ENCODE results near the gene BRINP3. TPM values are rescaled to one million over a fixed set of nuclear protein-coding genes. Genes with fewer than 3 reads are reported as not detected.
A peak's percentile ranks its signal among the peaks of the same experiment; 100 is the strongest.

Gene BRINP3
- total RNA-seq, 6 donors from 2014 or later: 0.17 to 1.6 (median 1.1) TPM; not detected in 2

GRCh38 chr1:190391582-190391981, 86.1 kb downstream of the BRINP3 start:
- DNase-seq (no peak), ATAC-seq (ENCODE audit: low FRiP score in 2 of 2) (no peak)
- Histone ChIP-seq H3K4me3 (no peak overlapping the region), H3K4me1 (no peaks in the 10 kb centered on the region), H3K27ac (no peak overlapping the region), H3K9me3 (no peaks in the 10 kb centered on the region), H3K27me3 (no peaks in the 10 kb centered on the region), H3K36me3 (no peaks in the 10 kb centered on the region)
- 73 to 74% methylated on average over 6 of the region's 6 CpGs for whole genome bisulfite sequencing, 2 donors
- TF ChIP-seq CTCF (IDR thresholded peaks at IDR 0.05) (no peak), POLR2A (IDR thresholded peaks at IDR 0.05) (no peak), POLR2AphosphoS5 (IDR thresholded peaks at IDR 0.05) (no peak), EP300 (IDR thresholded peaks at IDR 0.05) (no peak)

GRCh38 chr1:190377991-190378390, 99.7 kb downstream of the BRINP3 start:
- whole genome bisulfite sequencing, 2 donors: 41 to 55% methylated on average over 2 of the region's 2 CpGs
- Histone ChIP-seq H3K36me3 (no peaks in the 10 kb centered on the region), H3K9me3 (no peaks in the 10 kb centered on the region), H3K27me3 (no peaks in the 10 kb centered on the region), H3K4me3 (no peak overlapping the region), H3K4me1 (no peaks in the 10 kb centered on the region), H3K27ac (no peak overlapping the region)
- TF ChIP-seq CTCF (IDR thresholded peaks at IDR 0.05) (no peak), EP300 (IDR thresholded peaks at IDR 0.05) (no peak), POLR2A (IDR thresholded peaks at IDR 0.05) (no peak), POLR2AphosphoS5 (IDR thresholded peaks at IDR 0.05) (no peak)
- no peak for ATAC-seq (ENCODE audit: low FRiP score in 2 of 2)
- no peak for DNase-seq

- ATAC-seq (ENCODE audit: low FRiP score in 2 of 2) (no peak), DNase-seq (no peak)
- Histone ChIP-seq H3K27me3 (no peaks in the 10 kb centered on the region), H3K4me3 (no peak overlapping the region), H3K27ac (no peak overlapping the region), H3K4me1 (no peaks in the 10 kb centered on the region), H3K36me3 (no peaks in the 10 kb centered on the region), H3K9me3 (no peaks in the 10 kb centered on the region)
- no peak for TF ChIP-seq POLR2AphosphoS5 (IDR thresholded peaks at IDR 0.05)
- no peak for TF ChIP-seq EP300 (IDR thresholded peaks at IDR 0.05)
- TF ChIP-seq CTCF (IDR thresholded peaks at IDR 0.05): no peak
- TF ChIP-seq POLR2A (IDR thresholded peaks at IDR 0.05): no peak
- WGBS, 2 donors: 72 to 81% methylated on average over 2 of the region's 2 CpGs
Observed at GRCh38 chr1:190377294-190377693, 100.4 kb downstream of the BRINP3 start.

- DNase-seq (no peak), ATAC-seq (ENCODE audit: low FRiP score in 2 of 2) (no peak)
- 32 to 63% methylated on average over 1 of the region's 1 CpG for WGBS, 2 donors
- Histone ChIP-seq H3K9me3 (no peaks in the 10 kb centered on the region), H3K27ac (no peak overlapping the region), H3K27me3 (no peaks in the 10 kb centered on the region), H3K4me3 (no peak overlapping the region), H3K36me3 (no peaks in the 10 kb centered on the region), H3K4me1 (no peaks in the 10 kb centered on the region)
- TF ChIP-seq POLR2A (IDR thresholded peaks at IDR 0.05): no peak
- TF ChIP-seq POLR2AphosphoS5 (IDR thresholded peaks at IDR 0.05): no peak
- no peak for TF ChIP-seq EP300 (IDR thresholded peaks at IDR 0.05)
- TF ChIP-seq CTCF (IDR thresholded peaks at IDR 0.05): no peak
Observed at GRCh38 chr1:190376044-190376443, 101.6 kb downstream of the BRINP3 start.

GRCh38 chr1:190373705-190374336, 103.8 kb downstream of the BRINP3 start:
- Histone ChIP-seq H3K36me3 (no peaks in the 10 kb centered on the region), H3K27me3 (no peaks in the 10 kb centered on the region), H3K4me1 (no peaks in the 10 kb centered on the region), H3K9me3 (no peaks in the 10 kb centered on the region), H3K4me3 (no peak overlapping the region), H3K27ac (no peak overlapping the region)
- TF ChIP-seq EP300 (IDR thresholded peaks at IDR 0.05): no peak
- peak in 2 of 6 experiments; percentile 22 to 24 for TF ChIP-seq CTCF (IDR thresholded peaks at IDR 0.05)
- TF ChIP-seq POLR2AphosphoS5 (IDR thresholded peaks at IDR 0.05): no peak
- ATAC-seq (ENCODE audit: low FRiP score in 2 of 2): no peak
- no peak for DNase-seq
- WGBS, 2 donors: 26 to 39% methylated on average over 2 of the region's 2 CpGs

Measured in upper lobe of left lung (tissue), 6 donors.